SK-N-MC (cell line): ENCODE data around the gene PPP1R1B.

Experiments
- EZH2 ChIP-seq: fragments of 200-600 bp; sonication (generic); IDR thresholded peaks from one replicate; pipeline ENCODE4 v1.6.1; 2017; ENCODE audit warnings: antibody characterized with exemption
- FOXP2 ChIP-seq: optimal IDR thresholded peaks from 2 replicates; pipeline ENCODE3; 2011; ENCODE audit warnings: mild to moderate bottlenecking, moderate library complexity; ENCODE audit not compliant: insufficient read depth; ENCODE audit errors: extremely low read length, control extremely low read depth

- no peak for TF ChIP-seq FOXP2
- no peak for TF ChIP-seq EZH2
These were observed 26.3 kb upstream of the PPP1R1B start for GRCh38 chr17:39600288-39600996.
